Astrocyte (in vitro differentiated cells and primary cell): Measurements from ENCODE around the gene OR52D1. TPM values are rescaled to one million over a fixed set of nuclear protein-coding genes. Genes with fewer than 3 reads are reported as not detected.

Source experiments
- DNase-seq: peaks from one replicate; pipeline ENCODE4 v3.0.0-alpha.2; 2010; ENCODE audit warnings: low read depth
- FAIRE-seq: peaks from 2 replicates; lab custom pipeline; 2011; peaks lifted over from hg19 to GRCh38; lab: Jason Lieb, UNC
- H2AFZ ChIP-seq: 2 replicates; pipeline ENCODE4 v1.6.0; 2012; ENCODE audit warnings: low read depth, low read length, inconsistent platforms
- H3K27ac ChIP-seq: 2 replicates; pipeline ENCODE4 v1.5.1; 2011; ENCODE audit warnings: low read depth, low read length, inconsistent platforms
- H3K27me3 ChIP-seq: 2 replicates; pipeline ENCODE4 v1.6.0; 2011; ENCODE audit warnings: low read length, inconsistent platforms; ENCODE audit not compliant: insufficient read depth
- H3K36me3 ChIP-seq: 2 replicates; pipeline ENCODE4 v1.5.1; 2011; ENCODE audit warnings: low read length, inconsistent platforms; ENCODE audit not compliant: insufficient read depth
- H3K4me1 ChIP-seq: 2 replicates; pipeline ENCODE4 v1.5.1; 2011; ENCODE audit warnings: low read length, inconsistent platforms; ENCODE audit not compliant: insufficient read depth
- H3K4me2 ChIP-seq: 2 replicates; pipeline ENCODE4 v1.6.0; 2012; ENCODE audit warnings: low read length, inconsistent platforms
- H3K4me3 ChIP-seq: 2 replicates; pipeline ENCODE4 v1.5.1; 2011; ENCODE audit warnings: low read depth, mild to moderate bottlenecking, low read length, inconsistent platforms; ENCODE audit not compliant: insufficient read depth
- H3K79me2 ChIP-seq: 2 replicates; pipeline ENCODE4 v1.6.0; 2012; ENCODE audit warnings: mild to moderate bottlenecking, low read length, inconsistent platforms; ENCODE audit not compliant: insufficient read depth
- H3K9ac ChIP-seq: 2 replicates; pipeline ENCODE4 v1.6.0; 2012; ENCODE audit warnings: mild to moderate bottlenecking, low read length, inconsistent platforms
- H3K9me3 ChIP-seq: 2 replicates; pipeline ENCODE4 v1.5.1; 2012; ENCODE audit warnings: low read depth, mild to moderate bottlenecking, low read length, inconsistent platforms; ENCODE audit not compliant: insufficient read depth
- H4K20me1 ChIP-seq: 2 replicates; pipeline ENCODE4 v1.6.0; 2012; ENCODE audit warnings: low read length, inconsistent platforms; ENCODE audit not compliant: insufficient read depth
- H3K27ac Mint-ChIP-seq: one replicate; pipeline ENCODE4 v1.8.0; 2021; ENCODE audit warnings: mild to moderate bottlenecking, mixed read lengths; ENCODE audit not compliant: unreplicated experiment
- H3K27me3 Mint-ChIP-seq: one replicate; pipeline ENCODE4 v1.8.0; 2021; ENCODE audit warnings: low read depth, mixed read lengths; ENCODE audit not compliant: unreplicated experiment
- H3K36me3 Mint-ChIP-seq: one replicate; pipeline ENCODE4 v1.8.0; 2021; ENCODE audit warnings: low read depth, mixed read lengths; ENCODE audit not compliant: unreplicated experiment
- H3K4me1 Mint-ChIP-seq: one replicate; pipeline ENCODE4 v1.8.0; 2021; ENCODE audit warnings: low read depth, mixed read lengths; ENCODE audit not compliant: unreplicated experiment
- H3K4me3 Mint-ChIP-seq: one replicate; pipeline ENCODE4 v1.8.0; 2021; ENCODE audit warnings: mild to moderate bottlenecking, moderate library complexity, mixed read lengths; ENCODE audit not compliant: unreplicated experiment
- H3K9me3 Mint-ChIP-seq: one replicate; pipeline ENCODE4 v1.8.0; 2021; ENCODE audit warnings: mild to moderate bottlenecking, mixed read lengths; ENCODE audit not compliant: unreplicated experiment
- CTCF ChIP-seq: IDR thresholded peaks from 2 replicates; pipeline ENCODE4 v1.5.1; 2011; ENCODE audit warnings: low read depth, mild to moderate bottlenecking, inconsistent platforms, low read length, moderate library complexity; ENCODE audit not compliant: insufficient read depth
- EZH2 ChIP-seq: IDR thresholded peaks from 2 replicates; pipeline ENCODE4 v1.6.1; 2012; ENCODE audit warnings: mild to moderate bottlenecking, low read length, inconsistent platforms; ENCODE audit not compliant: insufficient read depth
- total RNA-seq: library from RNA; stranded (reverse); gene quantifications from 2 replicates; pipeline ENCODE4 v1.2.1, GENCODE V29; 2021

Gene OR52D1
- total RNA-seq, 1 donor from 2014 or later = not detected

DNA sequence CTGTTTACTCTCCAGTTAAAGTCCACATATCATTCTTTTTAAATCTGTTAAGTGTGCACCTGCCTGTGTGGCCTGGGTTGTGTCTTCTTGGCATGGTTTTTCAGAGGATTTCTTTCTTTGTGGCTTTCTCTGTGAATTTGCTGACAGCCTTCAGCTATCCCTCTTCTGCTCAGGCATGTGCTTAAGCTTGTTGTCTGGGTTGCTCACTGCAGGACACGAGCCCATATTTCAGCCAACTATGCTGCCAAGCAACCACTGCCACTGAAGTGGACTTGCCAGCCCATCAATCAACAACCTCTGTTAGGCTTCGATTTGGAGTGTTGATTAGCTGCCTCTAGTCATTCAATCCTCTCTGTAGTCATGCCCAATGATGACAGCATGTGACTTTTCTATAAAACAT, 21.0 kb upstream of the OR52D1 start:
- no peak overlapping the region for H3K4me3 Mint-ChIP-seq
- no peaks in the 10 kb centered on the region for H3K27me3 ChIP-seq
- H3K36me3 Mint-ChIP-seq = no peaks in the 10 kb centered on the region
- H3K4me3 ChIP-seq = no peak overlapping the region
- no peaks in the 10 kb centered on the region for H3K79me2 ChIP-seq
- H3K4me1 Mint-ChIP-seq = no peaks in the 10 kb centered on the region
- no peak overlapping the region for H3K4me2 ChIP-seq
- no peak overlapping the region for H2AFZ ChIP-seq
- no peaks in the 10 kb centered on the region for H4K20me1 ChIP-seq
- H3K9ac ChIP-seq = no peak overlapping the region
- TF ChIP-seq EZH2 = no peak
- TF ChIP-seq CTCF = no peak
- FAIRE-seq (no peak), DNase-seq (no peak)
- peaks cover 3% of the 10 kb centered on the region for H3K27me3 Mint-ChIP-seq
- no peaks in the 10 kb centered on the region for H3K9me3 Mint-ChIP-seq
- no peak overlapping the region for H3K27ac ChIP-seq
- no peaks in the 10 kb centered on the region for H3K9me3 ChIP-seq
- no peak overlapping the region for H3K27ac Mint-ChIP-seq
- no peaks in the 10 kb centered on the region for H3K36me3 ChIP-seq
- no peaks in the 10 kb centered on the region for H3K4me1 ChIP-seq

DNA sequence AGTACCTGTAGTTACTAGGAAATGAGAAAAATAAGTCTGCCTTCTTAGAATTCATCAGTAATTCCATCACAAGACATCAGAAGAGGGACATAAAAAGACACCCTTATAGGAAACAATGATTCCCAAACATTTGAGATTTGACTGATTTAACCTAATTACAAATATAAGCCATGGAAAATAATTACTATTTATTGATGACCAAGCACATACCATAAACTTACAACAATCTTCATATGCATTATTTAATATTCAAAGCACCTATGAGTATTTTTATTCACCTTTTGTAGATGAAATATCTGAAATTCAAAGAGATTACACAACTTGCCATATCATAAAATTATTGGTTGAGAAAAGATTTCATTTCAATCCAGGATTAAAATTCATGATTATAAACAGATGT, 14.6 kb upstream of the OR52D1 start:
- Mint-ChIP-seq H3K36me3 (no peaks in the 10 kb centered on the region), H3K27ac (no peak overlapping the region), H3K9me3 (no peaks in the 10 kb centered on the region), H3K4me3 (no peak overlapping the region), H3K27me3 (peaks cover 3% of the 10 kb centered on the region), H3K4me1 (no peaks in the 10 kb centered on the region)
- no peaks in the 10 kb centered on the region for H3K4me1 ChIP-seq
- no peak for DNase-seq
- no peak overlapping the region for H3K4me2 ChIP-seq
- no peaks in the 10 kb centered on the region for H3K27me3 ChIP-seq
- no peaks in the 10 kb centered on the region for H3K79me2 ChIP-seq
- no peak overlapping the region for H2AFZ ChIP-seq
- H3K36me3 ChIP-seq = no peaks in the 10 kb centered on the region
- H3K9me3 ChIP-seq = no peaks in the 10 kb centered on the region
- no peak for TF ChIP-seq CTCF
- no peak for TF ChIP-seq EZH2
- no peaks in the 10 kb centered on the region for H4K20me1 ChIP-seq
- H3K4me3 ChIP-seq = no peak overlapping the region
- H3K27ac ChIP-seq = no peak overlapping the region
- no peak overlapping the region for H3K9ac ChIP-seq
- FAIRE-seq = no peak

GRCh38 chr11:5476186-5476819, 12.2 kb upstream of the OR52D1 start:
- H3K4me2 ChIP-seq = no peak overlapping the region
- H3K36me3 ChIP-seq = no peaks in the 10 kb centered on the region
- H3K27me3 ChIP-seq = no peaks in the 10 kb centered on the region
- H3K4me3 ChIP-seq = no peak overlapping the region
- Mint-ChIP-seq H3K27me3 (peaks cover 3% of the 10 kb centered on the region), H3K4me3 (no peak overlapping the region), H3K4me1 (no peaks in the 10 kb centered on the region), H3K27ac (no peak overlapping the region), H3K9me3 (peaks cover 3% of the 10 kb centered on the region), H3K36me3 (no peaks in the 10 kb centered on the region)
- no peak overlapping the region for H3K9ac ChIP-seq
- peak; percentile 89 for TF ChIP-seq CTCF
- no peak for TF ChIP-seq EZH2
- H3K27ac ChIP-seq = no peak overlapping the region
- H4K20me1 ChIP-seq = no peaks in the 10 kb centered on the region
- H2AFZ ChIP-seq = no peak overlapping the region
- no peaks in the 10 kb centered on the region for H3K79me2 ChIP-seq
- no peaks in the 10 kb centered on the region for H3K4me1 ChIP-seq
- no peaks in the 10 kb centered on the region for H3K9me3 ChIP-seq
- peak; percentile 13 for DNase-seq
- FAIRE-seq = peak; percentile 9
